Peyer's patch (tissue), 4 donors: ENCODE measurements around the gene CRY2.

Experiments used
- CTCF ChIP-seq, 6 experiments: fragments of 450-650 bp in 4 of 6; fragments of 200-600 bp in 2 of 6; sonication (generic) in 1 of 6; IDR thresholded peaks; one replicate each; pipeline ENCODE4 v1.5.1; 2017 to 2019; ENCODE audit warnings: antibody characterized with exemption in 6 of 6, mild to moderate bottlenecking in 3 of 6, moderate library complexity in 1 of 6
- POLR2A ChIP-seq, 2 donors: fragments of 450-650 bp; IDR thresholded peaks; one replicate each; pipeline ENCODE4 v1.5.1; 2017; ENCODE audit warnings: antibody characterized with exemption in 2 of 2, mild to moderate bottlenecking in 2 of 2, moderate library complexity in 2 of 2

DNA sequence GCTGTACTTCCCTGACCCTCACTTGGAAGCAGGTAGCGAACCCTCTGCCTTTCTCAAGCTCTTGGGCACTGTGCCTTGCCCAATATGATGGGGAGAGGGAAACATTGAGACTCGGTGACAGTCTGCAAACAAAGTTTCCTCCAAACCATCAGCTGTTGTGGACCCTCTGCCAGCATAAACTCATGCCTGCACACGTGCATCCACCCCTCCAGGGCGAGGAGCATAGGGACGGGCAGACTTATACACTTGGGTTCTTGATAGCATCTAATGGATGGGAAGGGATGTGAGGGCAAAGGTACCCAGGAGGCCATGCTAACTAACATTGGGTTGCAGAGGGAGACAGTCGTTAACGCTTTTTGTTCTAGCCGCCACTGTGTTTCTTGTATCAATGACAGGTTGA is 29.9 kb downstream of the CRY2 start:
- TF ChIP-seq POLR2A (IDR thresholded peaks at IDR 0.05) (no peak), CTCF (IDR thresholded peaks at IDR 0.05) (no peak)
